GM23338 (cell line): ENCODE results near the gene NTNG1.

Experiments used
- CREB1 ChIP-seq: fragments of 250-450 bp; sonication (Bioruptor Pico); IDR thresholded peaks from 2 replicates; pipeline ENCODE4 v1.5.0; 2020; ENCODE audit warnings: low read depth, mild to moderate bottlenecking, moderate library complexity
- ETS1 ChIP-seq: IDR thresholded peaks from 2 replicates; pipeline ENCODE4 v1.6.1; 2016; ENCODE audit warnings: antibody characterized with exemption
- EZH2 ChIP-seq: fragments of 200-600 bp; sonication (generic); IDR thresholded peaks from one replicate; pipeline ENCODE4 v1.8.0; 2017; ENCODE audit warnings: antibody characterized with exemption, mild to moderate bottlenecking, low read depth; ENCODE audit not compliant: unreplicated experiment
- EZH2phosphoT487 ChIP-seq: fragments of 200-600 bp; sonication (generic); IDR thresholded peaks from one replicate; pipeline ENCODE4 v1.8.1; 2018; ENCODE audit warnings: antibody characterized with exemption; ENCODE audit not compliant: unreplicated experiment
- JUNB ChIP-seq: IDR thresholded peaks from one replicate; pipeline ENCODE4 v1.6.1; 2016; ENCODE audit warnings: antibody characterized with exemption; ENCODE audit not compliant: unreplicated experiment
- NANOG ChIP-seq: IDR thresholded peaks from 2 replicates; pipeline ENCODE4 v1.6.1; 2016; ENCODE audit warnings: antibody characterized with exemption, borderline replicate concordance
- POLR2AphosphoS5 ChIP-seq: IDR thresholded peaks from 2 replicates; pipeline ENCODE4 v1.6.1; 2016; ENCODE audit warnings: antibody characterized with exemption, low read depth
- REST ChIP-seq: IDR thresholded peaks from one replicate; pipeline ENCODE4 v1.6.1; 2018; ENCODE audit warnings: antibody characterized with exemption; ENCODE audit not compliant: unreplicated experiment
- STAT1 ChIP-seq: IDR thresholded peaks from one replicate; pipeline ENCODE4 v1.6.1; 2016; ENCODE audit warnings: antibody characterized with exemption; ENCODE audit not compliant: unreplicated experiment
- ZNF331 ChIP-seq: fragments of 250-450 bp; sonication (Bioruptor Pico); IDR thresholded peaks from 2 replicates; pipeline ENCODE4 v1.5.0; 2020; ENCODE audit warnings: low read depth, mild to moderate bottlenecking, moderate library complexity
- ZNF462 ChIP-seq: fragments of 250-450 bp; sonication (Bioruptor Pico); IDR thresholded peaks from 2 replicates; pipeline ENCODE4 v1.5.0; 2020; ENCODE audit warnings: mild to moderate bottlenecking, moderate library complexity
- TF ChIP-seq, protein P1 (sequence below), 2 experiments: fragments of 200-600 bp in 1 of 2; sonication (generic) in 1 of 2; conservative IDR thresholded peaks; 2 replicates each; pipeline versions ENCODE4 v1.5.1 to v1.6.1; 2016 to 2017; ENCODE audit warnings: antibody characterized with exemption in 2 of 2, low read depth in 2 of 2, mild to moderate bottlenecking in 2 of 2, moderate library complexity in 1 of 2

DNA sequence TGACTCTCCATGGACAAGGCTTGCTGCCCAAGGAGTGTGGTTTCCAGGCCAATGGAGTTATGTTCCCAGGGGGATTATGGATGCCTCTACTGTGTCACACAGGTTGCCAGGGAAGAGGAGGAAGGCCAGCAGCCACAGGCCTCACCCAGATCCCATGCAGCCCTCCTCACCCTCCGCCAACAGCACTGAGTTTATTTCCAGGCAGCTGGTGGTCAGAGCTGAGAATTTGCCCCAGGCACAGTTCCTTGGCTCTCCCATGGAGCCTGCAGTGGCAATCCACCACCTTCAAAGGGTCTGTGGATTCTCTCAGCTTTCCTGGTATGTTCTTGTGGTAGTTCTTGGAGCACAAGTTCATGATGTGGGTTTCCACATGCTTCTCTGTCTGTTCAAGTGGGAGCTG, 79.2 kb downstream of the NTNG1 start:
- TF ChIP-seq, protein P1, sequence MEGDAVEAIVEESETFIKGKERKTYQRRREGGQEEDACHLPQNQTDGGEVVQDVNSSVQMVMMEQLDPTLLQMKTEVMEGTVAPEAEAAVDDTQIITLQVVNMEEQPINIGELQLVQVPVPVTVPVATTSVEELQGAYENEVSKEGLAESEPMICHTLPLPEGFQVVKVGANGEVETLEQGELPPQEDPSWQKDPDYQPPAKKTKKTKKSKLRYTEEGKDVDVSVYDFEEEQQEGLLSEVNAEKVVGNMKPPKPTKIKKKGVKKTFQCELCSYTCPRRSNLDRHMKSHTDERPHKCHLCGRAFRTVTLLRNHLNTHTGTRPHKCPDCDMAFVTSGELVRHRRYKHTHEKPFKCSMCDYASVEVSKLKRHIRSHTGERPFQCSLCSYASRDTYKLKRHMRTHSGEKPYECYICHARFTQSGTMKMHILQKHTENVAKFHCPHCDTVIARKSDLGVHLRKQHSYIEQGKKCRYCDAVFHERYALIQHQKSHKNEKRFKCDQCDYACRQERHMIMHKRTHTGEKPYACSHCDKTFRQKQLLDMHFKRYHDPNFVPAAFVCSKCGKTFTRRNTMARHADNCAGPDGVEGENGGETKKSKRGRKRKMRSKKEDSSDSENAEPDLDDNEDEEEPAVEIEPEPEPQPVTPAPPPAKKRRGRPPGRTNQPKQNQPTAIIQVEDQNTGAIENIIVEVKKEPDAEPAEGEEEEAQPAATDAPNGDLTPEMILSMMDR (conservative IDR thresholded peaks at IDR 0.05; ENCODE audit: low read depth in 2 of 2): no peak
- TF ChIP-seq POLR2AphosphoS5 (no peak), EZH2phosphoT487 (no peak), ZNF462 (CRISPR knock-in tag) (no peak), REST (no peak), EZH2 (no peak), JUNB (no peak), CREB1 (no peak), NANOG (no peak), ETS1 (no peak), ZNF331 (CRISPR knock-in tag) (no peak), STAT1 (no peak)
